Epithelial cell of esophagus (primary cell): ENCODE results near the gene ODF2L.
A peak's percentile ranks its signal among the peaks of the same experiment; 100 is the strongest.

ENCODE experiments used
- DNase-seq: peaks from one replicate; pipeline ENCODE4 v3.0.0; 2010; ENCODE audit warnings: low read depth
- H3K4me3 ChIP-seq: 2 replicates; pipeline ENCODE4 v1.5.1; 2011; ENCODE audit warnings: mild to moderate bottlenecking, low read length, control low read depth
- TF ChIP-seq, protein P1 (sequence below): IDR thresholded peaks from 2 replicates; pipeline ENCODE4 v1.5.1; 2011; ENCODE audit warnings: low read depth, mild to moderate bottlenecking, low read length, control low read depth, inconsistent platforms; ENCODE audit not compliant: insufficient read depth; ENCODE audit errors: missing control alignments

ODF2L gene, protein sequence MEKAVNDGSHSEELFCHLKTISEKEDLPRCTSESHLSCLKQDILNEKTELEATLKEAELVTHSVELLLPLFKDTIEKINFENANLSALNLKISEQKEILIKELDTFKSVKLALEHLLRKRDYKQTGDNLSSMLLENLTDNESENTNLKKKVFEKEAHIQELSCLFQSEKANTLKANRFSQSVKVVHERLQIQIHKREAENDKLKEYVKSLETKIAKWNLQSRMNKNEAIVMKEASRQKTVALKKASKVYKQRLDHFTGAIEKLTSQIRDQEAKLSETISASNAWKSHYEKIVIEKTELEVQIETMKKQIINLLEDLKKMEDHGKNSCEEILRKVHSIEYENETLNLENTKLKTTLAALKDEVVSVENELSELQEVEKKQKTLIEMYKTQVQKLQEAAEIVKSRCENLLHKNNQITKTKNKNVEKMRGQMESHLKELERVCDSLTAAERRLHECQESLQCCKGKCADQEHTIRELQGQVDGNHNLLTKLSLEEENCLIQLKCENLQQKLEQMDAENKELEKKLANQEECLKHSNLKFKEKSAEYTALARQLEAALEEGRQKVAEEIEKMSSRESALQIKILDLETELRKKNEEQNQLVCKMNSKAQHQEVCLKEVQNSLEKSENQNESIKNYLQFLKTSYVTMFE

DNA sequence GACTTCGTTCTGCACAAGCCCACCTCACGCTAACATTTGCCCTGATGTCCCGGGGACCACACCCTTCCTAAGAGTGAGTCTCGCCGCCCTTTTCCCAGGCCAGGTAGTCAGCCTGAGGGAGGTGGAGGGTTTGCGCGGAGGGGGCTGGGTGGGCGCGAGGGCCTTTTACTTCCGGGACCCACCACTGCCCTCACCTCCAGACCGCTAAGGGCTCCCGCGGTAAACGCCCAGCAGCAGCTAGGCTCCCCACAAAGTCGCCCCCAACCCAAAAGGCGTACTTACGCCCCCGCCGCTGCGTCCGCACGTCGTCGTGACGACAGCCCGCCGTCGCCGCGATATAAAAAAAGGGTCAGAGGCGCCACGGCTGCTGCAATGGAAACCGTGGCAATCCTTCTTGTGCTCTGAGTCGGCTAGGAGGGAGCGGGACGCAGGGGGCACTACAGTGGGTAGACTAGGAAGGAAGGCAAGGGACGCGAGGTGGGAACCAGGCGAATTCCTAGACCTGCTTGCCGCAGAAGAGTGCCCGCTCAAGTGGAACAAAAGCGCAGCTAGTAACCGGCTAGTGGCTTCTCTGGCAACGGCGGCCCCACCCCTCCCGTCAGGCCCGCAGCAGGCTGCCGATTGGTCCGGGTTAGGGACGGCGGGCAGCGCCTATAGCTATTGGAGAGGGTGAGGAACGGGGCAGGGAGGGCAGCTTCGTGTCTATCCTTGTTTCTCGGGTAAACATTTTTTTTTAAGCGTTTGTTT lies at the start of gene ODF2L:
Gene ODF2L (minus strand): TSS at position 573 of the 747 bp plus-strand sequence. CDS start 9,296 bp downstream, outside the sequence.
- TF ChIP-seq, protein P1, sequence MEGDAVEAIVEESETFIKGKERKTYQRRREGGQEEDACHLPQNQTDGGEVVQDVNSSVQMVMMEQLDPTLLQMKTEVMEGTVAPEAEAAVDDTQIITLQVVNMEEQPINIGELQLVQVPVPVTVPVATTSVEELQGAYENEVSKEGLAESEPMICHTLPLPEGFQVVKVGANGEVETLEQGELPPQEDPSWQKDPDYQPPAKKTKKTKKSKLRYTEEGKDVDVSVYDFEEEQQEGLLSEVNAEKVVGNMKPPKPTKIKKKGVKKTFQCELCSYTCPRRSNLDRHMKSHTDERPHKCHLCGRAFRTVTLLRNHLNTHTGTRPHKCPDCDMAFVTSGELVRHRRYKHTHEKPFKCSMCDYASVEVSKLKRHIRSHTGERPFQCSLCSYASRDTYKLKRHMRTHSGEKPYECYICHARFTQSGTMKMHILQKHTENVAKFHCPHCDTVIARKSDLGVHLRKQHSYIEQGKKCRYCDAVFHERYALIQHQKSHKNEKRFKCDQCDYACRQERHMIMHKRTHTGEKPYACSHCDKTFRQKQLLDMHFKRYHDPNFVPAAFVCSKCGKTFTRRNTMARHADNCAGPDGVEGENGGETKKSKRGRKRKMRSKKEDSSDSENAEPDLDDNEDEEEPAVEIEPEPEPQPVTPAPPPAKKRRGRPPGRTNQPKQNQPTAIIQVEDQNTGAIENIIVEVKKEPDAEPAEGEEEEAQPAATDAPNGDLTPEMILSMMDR = no peak
- peak within 1 kb of the TSS; percentile 90 for H3K4me3 ChIP-seq
- DNase-seq = peak; percentile 92

DNA sequence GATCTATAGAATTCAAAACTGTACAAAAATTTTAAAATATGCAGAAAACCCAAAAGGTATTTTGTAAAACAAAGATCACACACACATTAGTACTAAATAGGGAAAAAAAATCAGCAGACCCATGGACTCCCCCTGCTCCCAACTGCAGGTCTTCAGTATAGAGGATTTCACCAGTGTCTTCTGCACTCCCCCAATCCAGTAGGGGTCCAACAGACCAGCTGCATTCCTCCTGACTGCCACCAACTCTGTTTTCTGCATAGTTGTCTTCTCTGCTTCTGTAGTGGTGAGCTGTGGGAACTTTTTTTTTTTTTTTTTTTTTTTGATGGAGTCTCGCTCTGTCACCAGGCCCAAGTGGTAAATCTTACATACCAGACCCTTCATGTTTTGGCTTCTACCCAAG lies 49.8 kb upstream of the ODF2L start:
- TF ChIP-seq, protein P1 = no peak
- no peak overlapping the region for H3K4me3 ChIP-seq
- DNase-seq = no peak

DNA sequence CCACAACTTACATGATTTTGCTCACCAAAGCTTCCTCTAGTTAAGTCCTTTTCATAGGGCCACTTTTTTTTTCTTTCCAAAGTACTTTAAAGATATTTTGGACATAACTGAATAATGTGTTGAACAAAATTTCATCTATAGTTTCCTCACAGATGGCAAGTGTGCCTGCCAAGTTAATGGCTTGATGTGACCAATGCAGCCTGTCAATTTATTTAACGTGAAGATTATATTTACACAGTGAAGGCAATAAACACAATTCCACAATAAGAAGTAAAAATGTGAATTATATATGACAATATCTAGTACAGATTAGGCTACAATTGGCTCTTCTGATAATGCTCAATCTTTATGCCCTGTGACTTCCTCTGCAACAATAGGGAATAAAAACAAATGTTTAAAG lies 45.9 kb upstream of the ODF2L start:
- H3K4me3 ChIP-seq = no peak overlapping the region
- TF ChIP-seq, protein P1 = no peak
- no peak for DNase-seq

DNA sequence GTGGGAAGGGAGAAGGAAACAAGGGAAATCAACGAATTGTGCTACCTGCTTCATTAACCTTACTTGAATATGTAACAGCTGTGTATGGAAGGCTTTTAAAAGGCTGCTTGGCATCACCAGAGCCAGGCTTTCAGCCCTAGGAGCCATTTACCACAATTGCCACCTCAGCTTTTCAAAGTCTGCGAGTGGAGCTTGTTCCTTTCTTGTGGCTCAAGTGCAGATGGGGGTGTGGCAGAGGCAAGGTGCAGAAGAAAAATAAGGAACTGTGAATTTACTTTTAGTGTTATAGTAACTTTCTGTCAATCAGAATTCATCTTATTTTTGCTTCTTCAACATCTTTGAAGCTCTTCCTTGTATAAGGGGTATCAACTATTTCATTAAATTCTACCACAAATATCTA lies 45.5 kb upstream of the ODF2L start:
- DNase-seq = no peak
- TF ChIP-seq, protein P1 = no peak
- no peak overlapping the region for H3K4me3 ChIP-seq

DNA sequence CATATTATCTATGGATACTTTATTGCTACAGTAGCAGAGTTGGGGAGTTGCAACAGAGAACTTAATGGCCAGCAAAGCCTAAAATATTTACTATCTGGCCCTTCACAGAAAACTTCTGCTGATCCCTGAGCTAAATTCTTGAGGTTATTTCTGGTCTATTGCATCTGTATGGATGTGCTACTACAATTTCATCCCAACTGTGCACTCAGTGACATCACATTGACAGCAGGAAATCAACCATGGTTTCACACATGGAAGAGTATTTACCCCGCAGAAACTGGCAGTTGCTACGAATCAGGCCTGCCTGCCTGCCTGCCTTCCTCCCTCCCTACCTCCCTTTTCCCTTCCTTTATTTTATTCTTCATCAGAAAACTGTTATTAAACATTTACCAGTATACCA lies 39.9 kb upstream of the ODF2L start:
- no peak for DNase-seq
- TF ChIP-seq, protein P1 = no peak

DNA sequence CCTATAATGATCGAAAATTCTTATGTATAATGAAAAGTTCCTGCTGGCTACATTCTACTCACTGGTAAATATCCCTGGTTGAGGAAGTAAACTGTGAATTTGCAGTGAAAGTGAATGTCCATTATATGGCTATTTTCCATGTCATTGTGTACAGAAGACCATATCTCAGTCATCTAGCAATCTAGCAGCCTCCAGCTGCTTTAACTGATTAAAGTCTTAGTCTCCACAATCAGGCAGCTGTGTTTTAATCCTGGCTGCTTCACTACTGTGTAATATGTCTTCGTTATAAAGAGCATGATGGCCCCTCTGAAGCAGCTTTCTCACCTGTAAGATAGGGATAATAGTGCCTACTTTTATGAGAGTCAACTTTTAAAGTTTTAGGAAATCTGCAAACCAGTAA lies 39.2 kb upstream of the ODF2L start:
- TF ChIP-seq, protein P1 = no peak
- no peak for DNase-seq
- H3K4me3 ChIP-seq = no peak overlapping the region

More for the DNA sequence above, 39.9 kb upstream of the ODF2L start:
- no peak overlapping the region for H3K4me3 ChIP-seq
